Tibial nerve (tissue), 4 donors: ENCODE measurements around the gene BTBD8. TPM values are rescaled to one million over a fixed set of nuclear protein-coding genes. Genes with fewer than 3 reads are reported as not detected.

ENCODE experiments used
- DNase-seq, 2 donors: peaks; one replicate each; pipeline ENCODE4 v3.0.0-alpha.2; 2019; ENCODE audit warnings: low spot score in 2 of 2
- H3K27ac ChIP-seq, 4 donors: fragments of 200-600 bp; sonication (generic) in 3 of 4; one replicate each; pipeline ENCODE4 v1.5.1; 2017 to 2019; ENCODE audit warnings: mild to moderate bottlenecking in 1 of 4
- H3K27me3 ChIP-seq, 2 donors: fragments of 200-600 bp; sonication (generic) in 1 of 2; one replicate each; pipeline versions ENCODE4 v1.5.1 to v1.6.0; 2017 to 2019
- H3K36me3 ChIP-seq, 3 donors: fragments of 200-600 bp; sonication (generic); one replicate each; pipeline ENCODE4 v1.5.1; 2018 to 2019
- H3K4me1 ChIP-seq, 4 donors: fragments of 200-600 bp; sonication (generic) in 3 of 4; one replicate each; pipeline ENCODE4 v1.5.1; 2017 to 2019
- H3K4me3 ChIP-seq, 4 donors: fragments of 200-600 bp; sonication (generic) in 3 of 4; one replicate each; pipeline ENCODE4 v1.5.1; 2017 to 2019; ENCODE audit warnings: mild to moderate bottlenecking in 1 of 4, moderate library complexity in 1 of 4
- H3K9me3 ChIP-seq, 4 donors: fragments of 200-600 bp; sonication (generic) in 3 of 4; one replicate each; pipeline ENCODE4 v1.5.1; 2017 to 2019
- EP300 ChIP-seq, 2 donors: sonication (generic); formaldehyde crosslinking; IDR thresholded peaks; one replicate each; pipeline ENCODE4 v1.6.1; 2017; ENCODE audit warnings: antibody characterized with exemption in 2 of 2, mild to moderate bottlenecking in 1 of 2
- POLR2A ChIP-seq, 2 donors: fragments of 450-650 bp; IDR thresholded peaks; one replicate each; pipeline ENCODE4 v1.6.1; 2017; ENCODE audit warnings: antibody characterized with exemption in 2 of 2, mild to moderate bottlenecking in 2 of 2, moderate library complexity in 2 of 2
- WGBS, 2 donors: methylation state at CpG; one replicate each; pipeline ENCODE4 v1.1.5; 2018; 5-methylcytosine and 5-hydroxymethylcytosine counted together
- total RNA-seq, 4 donors: library from RNA; depleted of rRNA; stranded (reverse); fragments of >200 nt; gene quantifications; one replicate each; pipeline ENCODE4 v1.1.0, GENCODE V29; 2016
- TF ChIP-seq, protein P1 (sequence below), 5 experiments: fragments of 200-600 bp in 3 of 5; fragments of 450-650 bp in 2 of 5; sonication (generic) in 3 of 5; IDR thresholded peaks; one replicate each; pipeline ENCODE4 v1.5.1; 2016 to 2019; ENCODE audit warnings: antibody characterized with exemption in 5 of 5, mild to moderate bottlenecking in 3 of 5, moderate library complexity in 2 of 5

Gene BTBD8
- total RNA-seq, 4 donors from 2014 or later = 7.8 to 19.0 (median 14.4) TPM

DNA sequence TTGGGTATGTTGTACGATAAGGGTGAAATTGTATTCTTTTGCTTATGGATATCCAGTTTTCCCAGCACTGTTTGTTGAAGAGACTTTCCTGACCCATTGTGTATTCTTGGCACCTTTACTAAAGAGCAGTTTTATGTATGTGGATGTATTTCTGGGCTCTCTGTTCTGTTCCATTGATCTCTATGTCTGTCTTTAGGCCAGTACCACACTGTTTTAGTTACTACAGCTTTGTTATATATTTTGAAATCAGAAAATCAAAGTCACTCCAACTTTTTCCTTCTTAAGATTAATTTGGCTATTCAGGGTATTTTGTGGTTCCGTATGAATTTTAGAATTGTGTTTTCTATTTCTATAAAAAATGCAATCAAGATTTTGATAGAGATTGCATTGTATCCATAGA is 74.8 kb downstream of the BTBD8 start:
- no peak overlapping the region for H3K27ac ChIP-seq
- no peaks in the 10 kb centered on the region for H3K4me1 ChIP-seq
- TF ChIP-seq POLR2A (IDR thresholded peaks at IDR 0.05) (no peak), EP300 (IDR thresholded peaks at IDR 0.05) (no peak)
- TF ChIP-seq, protein P1, sequence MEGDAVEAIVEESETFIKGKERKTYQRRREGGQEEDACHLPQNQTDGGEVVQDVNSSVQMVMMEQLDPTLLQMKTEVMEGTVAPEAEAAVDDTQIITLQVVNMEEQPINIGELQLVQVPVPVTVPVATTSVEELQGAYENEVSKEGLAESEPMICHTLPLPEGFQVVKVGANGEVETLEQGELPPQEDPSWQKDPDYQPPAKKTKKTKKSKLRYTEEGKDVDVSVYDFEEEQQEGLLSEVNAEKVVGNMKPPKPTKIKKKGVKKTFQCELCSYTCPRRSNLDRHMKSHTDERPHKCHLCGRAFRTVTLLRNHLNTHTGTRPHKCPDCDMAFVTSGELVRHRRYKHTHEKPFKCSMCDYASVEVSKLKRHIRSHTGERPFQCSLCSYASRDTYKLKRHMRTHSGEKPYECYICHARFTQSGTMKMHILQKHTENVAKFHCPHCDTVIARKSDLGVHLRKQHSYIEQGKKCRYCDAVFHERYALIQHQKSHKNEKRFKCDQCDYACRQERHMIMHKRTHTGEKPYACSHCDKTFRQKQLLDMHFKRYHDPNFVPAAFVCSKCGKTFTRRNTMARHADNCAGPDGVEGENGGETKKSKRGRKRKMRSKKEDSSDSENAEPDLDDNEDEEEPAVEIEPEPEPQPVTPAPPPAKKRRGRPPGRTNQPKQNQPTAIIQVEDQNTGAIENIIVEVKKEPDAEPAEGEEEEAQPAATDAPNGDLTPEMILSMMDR (IDR thresholded peaks at IDR 0.05) = no peak
- H3K36me3 ChIP-seq = peaks cover 0 to 88% (median 0%) of the 10 kb centered on the region in 3 donors
- H3K9me3 ChIP-seq = peaks cover 0 to 44% (median 10%) of the 10 kb centered on the region in 4 donors
- no peaks in the 10 kb centered on the region for H3K27me3 ChIP-seq
- no peak for DNase-seq
- WGBS, 2 donors = 96 to 97% methylated on average over 2 of the region's 2 CpGs
- H3K4me3 ChIP-seq = no peak overlapping the region

DNA sequence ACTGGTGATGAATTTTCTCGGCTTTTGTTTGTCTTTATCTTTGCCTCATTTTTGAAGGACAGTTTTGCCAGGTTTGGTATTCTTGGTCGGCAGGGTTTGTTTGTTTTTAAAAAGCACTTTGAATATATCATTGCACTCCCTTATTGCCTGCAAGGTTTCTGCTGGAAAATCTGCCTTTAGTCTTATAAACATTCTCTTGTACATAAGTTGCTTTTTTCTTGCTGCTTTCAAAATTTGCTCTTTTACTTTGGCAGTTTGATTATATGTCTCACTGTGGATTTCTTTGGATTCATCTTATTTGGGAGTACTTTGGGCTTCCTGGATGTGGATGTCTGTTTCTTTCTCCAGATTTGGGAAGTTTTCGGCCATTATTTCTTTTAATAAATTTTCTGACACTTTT is 79.4 kb downstream of the BTBD8 start:
- no peak overlapping the region for H3K4me3 ChIP-seq
- no peak for DNase-seq
- peaks cover 0 to 68% (median 0%) of the 10 kb centered on the region in 3 donors for H3K36me3 ChIP-seq
- TF ChIP-seq POLR2A (IDR thresholded peaks at IDR 0.05) = no peak
- TF ChIP-seq, protein P1 (IDR thresholded peaks at IDR 0.05) = no peak
- no peak for TF ChIP-seq EP300 (IDR thresholded peaks at IDR 0.05)
- H3K27ac ChIP-seq = no peak overlapping the region
- H3K9me3 ChIP-seq = peaks cover 0 to 45% (median 8%) of the 10 kb centered on the region in 4 donors
- H3K4me1 ChIP-seq = no peaks in the 10 kb centered on the region
- no peaks in the 10 kb centered on the region for H3K27me3 ChIP-seq
- 84 to 92% methylated on average over 3 of the region's 3 CpGs for WGBS, 2 donors

DNA sequence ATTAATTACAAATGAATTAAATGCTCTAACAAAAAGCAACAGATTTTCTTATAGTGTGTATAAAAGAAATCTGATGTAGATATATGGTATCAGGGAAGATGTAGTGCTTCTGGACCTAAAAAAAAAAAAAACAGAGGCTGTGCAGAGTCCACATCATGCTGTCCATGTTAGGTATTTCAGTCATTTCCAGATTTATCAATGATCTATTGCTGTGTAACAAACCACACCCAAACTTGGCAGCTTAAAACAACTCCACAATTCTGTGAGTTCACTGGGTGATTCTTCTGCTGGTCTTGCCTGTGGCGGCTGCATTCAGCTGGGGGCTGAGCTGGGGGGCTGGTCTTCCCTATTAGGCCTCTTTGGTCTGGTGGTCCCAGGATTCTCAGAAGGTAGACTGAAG is 85.2 kb downstream of the BTBD8 start:
- H3K4me3 ChIP-seq = no peak overlapping the region
- peaks cover 0 to 6% (median 0%) of the 10 kb centered on the region in 4 donors for H3K9me3 ChIP-seq
- TF ChIP-seq EP300 (IDR thresholded peaks at IDR 0.05) (no peak), POLR2A (IDR thresholded peaks at IDR 0.05) (no peak)
- TF ChIP-seq, protein P1 (IDR thresholded peaks at IDR 0.05) = no peak
- WGBS, 2 donors = 72 to 100% methylated on average over 1 of the region's 1 CpG
- no peak for DNase-seq
- no peak overlapping the region for H3K27ac ChIP-seq
- H3K4me1 ChIP-seq = no peaks in the 10 kb centered on the region
- no peaks in the 10 kb centered on the region for H3K27me3 ChIP-seq
- peaks cover 0 to 43% (median 0%) of the 10 kb centered on the region in 3 donors for H3K36me3 ChIP-seq

DNA sequence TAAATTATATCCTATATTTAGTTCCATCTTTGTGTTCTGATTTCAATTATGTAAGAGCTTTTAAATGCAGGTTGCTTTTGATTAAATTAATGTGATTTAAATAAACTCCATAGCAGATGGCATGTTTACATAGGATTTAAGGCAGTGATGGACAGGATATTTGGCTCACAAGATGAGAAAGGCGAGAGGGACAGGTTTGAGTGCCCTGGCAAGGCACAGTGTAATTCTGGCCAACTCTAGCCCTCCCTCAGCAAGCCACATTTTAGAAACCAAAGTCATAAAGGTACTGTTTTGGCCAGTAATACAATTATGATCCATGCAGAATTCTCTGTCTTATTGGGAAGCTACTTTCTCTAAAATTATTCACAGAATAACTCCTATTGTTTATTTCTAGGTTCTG is 87.0 kb downstream of the BTBD8 start:
- DNase-seq = no peak
- no peaks in the 10 kb centered on the region for H3K27me3 ChIP-seq
- WGBS, 2 donors = 97% methylated on average over 1 of the region's 1 CpG
- no peaks in the 10 kb centered on the region for H3K9me3 ChIP-seq
- no peak overlapping the region for H3K27ac ChIP-seq
- H3K36me3 ChIP-seq = peaks cover 0 to 43% (median 0%) of the 10 kb centered on the region in 3 donors
- H3K4me1 ChIP-seq = no peaks in the 10 kb centered on the region
- no peak overlapping the region for H3K4me3 ChIP-seq
- no peak for TF ChIP-seq POLR2A (IDR thresholded peaks at IDR 0.05)
- TF ChIP-seq EP300 (IDR thresholded peaks at IDR 0.05) = no peak
- TF ChIP-seq, protein P1 (IDR thresholded peaks at IDR 0.05) = no peak

DNA sequence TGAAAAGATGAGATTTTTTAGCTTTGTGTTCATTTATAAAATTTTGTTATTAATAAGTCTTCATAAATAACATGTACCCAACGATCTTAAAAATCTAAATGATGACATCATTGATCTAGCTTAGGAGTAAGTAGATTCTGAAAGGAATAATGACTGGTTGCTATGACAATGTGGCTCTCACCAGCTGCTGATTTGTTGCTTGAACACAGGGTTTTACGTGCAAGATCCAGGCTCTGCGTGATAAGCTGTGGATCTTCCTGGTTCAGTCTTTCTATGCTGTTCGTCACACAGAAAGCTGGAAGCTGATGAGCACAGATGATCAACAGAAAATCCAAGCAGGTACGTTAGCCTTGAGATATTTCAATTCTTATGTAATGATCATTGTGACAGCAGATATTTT is 88.5 kb downstream of the BTBD8 start:
- no peak overlapping the region for H3K4me3 ChIP-seq
- 68 to 73% methylated on average over 5 of the region's 5 CpGs for WGBS, 2 donors
- no peak for DNase-seq
- peaks cover 0 to 48% (median 0%) of the 10 kb centered on the region in 3 donors for H3K36me3 ChIP-seq
- H3K9me3 ChIP-seq = no peaks in the 10 kb centered on the region
- no peaks in the 10 kb centered on the region for H3K27me3 ChIP-seq
- no peaks in the 10 kb centered on the region for H3K4me1 ChIP-seq
- no peak overlapping the region for H3K27ac ChIP-seq
- no peak for TF ChIP-seq EP300 (IDR thresholded peaks at IDR 0.05)
- TF ChIP-seq, protein P1 (IDR thresholded peaks at IDR 0.05) = no peak
- no peak for TF ChIP-seq POLR2A (IDR thresholded peaks at IDR 0.05)
